COR-L47 (cell line): ENCODE measurements around the gene SOX2.

Source experiments
- DNase-seq: peaks from one replicate; lab custom pipeline; 2025; lab: John Stamatoyannopoulos, UW

The SOX2 gene

GRCh38 chr3:181711325-181712135 lies at the start of gene SOX2:
Gene SOX2, plus strand, starts transcription at chr3:181711925. Its CDS starts 436 bp downstream, at chr3:181712361.
- peak; percentile 98 for DNase-seq

GRCh38 chr3:181683563-181683962 lies 28.2 kb upstream of the SOX2 start:
- DNase-seq, result no peak

- no peak for DNase-seq
Observed at GRCh38 chr3:181687190-181687589, 24.5 kb upstream of the SOX2 start.

GRCh38 chr3:181687731-181688130 lies 24.0 kb upstream of the SOX2 start:
- no peak for DNase-seq

GRCh38 chr3:181689546-181689945 lies 22.2 kb upstream of the SOX2 start:
- DNase-seq, result no peak

- DNase-seq, result no peak
Observed at GRCh38 chr3:181690769-181691168, 21.0 kb upstream of the SOX2 start.

GRCh38 chr3:181691901-181692300 lies 19.8 kb upstream of the SOX2 start:
- no peak for DNase-seq

- DNase-seq, result no peak
Observed at GRCh38 chr3:181692311-181693145, 19.2 kb upstream of the SOX2 start.

GRCh38 chr3:181693280-181693679 lies 18.4 kb upstream of the SOX2 start:
- DNase-seq, result no peak

GRCh38 chr3:181694805-181695660 lies 16.7 kb upstream of the SOX2 start:
- DNase-seq, result no peak

- DNase-seq, result no peak
Observed at GRCh38 chr3:181695661-181696491, 15.8 kb upstream of the SOX2 start.

GRCh38 chr3:181696626-181697230 lies 15.0 kb upstream of the SOX2 start:
- no peak for DNase-seq

GRCh38 chr3:181698263-181698954 lies 13.3 kb upstream of the SOX2 start:
- DNase-seq, result peak; percentile 40

- DNase-seq, result peak; percentile 83
Observed at GRCh38 chr3:181699171-181699903, 12.4 kb upstream of the SOX2 start.

GRCh38 chr3:181700168-181701087 lies 11.3 kb upstream of the SOX2 start:
- peak; percentile 93 for DNase-seq

GRCh38 chr3:181701096-181701495 lies 10.6 kb upstream of the SOX2 start:
- peak; percentile 81 for DNase-seq

GRCh38 chr3:181703601-181704420 lies 7.9 kb upstream of the SOX2 start:
- DNase-seq, result no peak
